ENCODE data around the gene KIFBP.

GRCh38 chr10:69062901-69063300 is 74.3 kb downstream of the KIFBP start:
- TF ChIP-seq POLR2A (IDR thresholded peaks at IDR 0.05; ENCODE audit: low read depth, low read length) (no peak), POLR2AphosphoS5 (IDR thresholded peaks at IDR 0.05; ENCODE audit: low read depth, low read length) (no peak), TAF1 (IDR thresholded peaks at IDR 0.05; ENCODE audit: borderline replicate concordance, low read depth, low read length) (no peak)

All from GM12892 (cell line).